Mucosa of gallbladder (tissue), 1 donor: ENCODE measurements around the gene GYS1. TPM values are rescaled to one million over a fixed set of nuclear protein-coding genes. Genes with fewer than 3 reads are reported as not detected.

Experiments used
- DNase-seq: peaks from one replicate; pipeline ENCODE4 v3.0.0-alpha.2; 2020; ENCODE audit warnings: low spot score
- total RNA-seq: library from RNA; stranded (reverse); gene quantifications from one replicate; pipeline ENCODE4 v1.2.1, GENCODE V29; 2021
- donor health status: DM: no; HTN: no; CAD: no.

GYS1 gene
- total RNA-seq, 1 donor from 2014 or later: 41.3 TPM

- no peak for DNase-seq
Observed at GRCh38 chr19:48988860-48989259, 4.2 kb downstream of the GYS1 start.

DNA sequence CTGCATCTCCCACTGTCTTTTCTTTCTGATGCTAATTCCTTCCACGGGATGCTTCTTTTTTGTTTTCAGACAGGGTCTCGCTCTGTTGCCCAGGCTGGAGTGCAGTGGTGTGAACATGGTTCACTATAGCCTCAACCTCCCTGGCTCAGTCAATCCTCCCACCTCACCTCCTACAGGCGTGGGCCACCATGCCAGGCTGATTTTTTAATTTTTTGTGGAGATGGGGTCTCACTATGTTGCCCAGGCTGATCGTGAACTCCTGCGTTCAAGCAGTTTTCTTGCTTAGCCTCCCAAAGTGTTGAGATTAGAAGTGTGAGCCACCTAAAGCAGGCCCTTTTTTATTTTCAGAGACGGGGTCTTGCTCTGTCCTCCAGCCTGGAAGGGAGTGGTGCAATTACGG, 4.8 kb downstream of the GYS1 start:
- no peak for DNase-seq

DNA sequence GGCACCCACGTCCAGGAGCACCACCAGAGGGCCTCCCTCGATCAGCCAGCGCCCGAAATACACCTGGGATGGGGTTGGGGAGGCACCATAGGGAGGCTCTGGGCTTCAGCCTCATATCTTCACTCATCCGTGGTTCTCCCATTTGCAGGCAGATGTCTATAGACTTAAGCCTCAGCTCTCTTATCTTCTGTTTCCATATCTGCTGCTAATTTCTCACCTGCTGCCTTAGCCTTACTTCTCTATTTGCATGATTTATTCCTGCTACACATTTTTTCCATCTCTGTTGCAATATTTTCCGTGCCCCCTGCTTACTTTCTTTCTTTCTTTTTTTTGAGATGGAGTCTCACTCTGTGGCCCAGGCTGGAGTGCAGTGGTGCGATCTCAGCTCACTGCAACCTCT, 5.8 kb downstream of the GYS1 start:
- no peak for DNase-seq

GRCh38 chr19:48986211-48986610, 6.9 kb downstream of the GYS1 start:
- no peak for DNase-seq

DNA sequence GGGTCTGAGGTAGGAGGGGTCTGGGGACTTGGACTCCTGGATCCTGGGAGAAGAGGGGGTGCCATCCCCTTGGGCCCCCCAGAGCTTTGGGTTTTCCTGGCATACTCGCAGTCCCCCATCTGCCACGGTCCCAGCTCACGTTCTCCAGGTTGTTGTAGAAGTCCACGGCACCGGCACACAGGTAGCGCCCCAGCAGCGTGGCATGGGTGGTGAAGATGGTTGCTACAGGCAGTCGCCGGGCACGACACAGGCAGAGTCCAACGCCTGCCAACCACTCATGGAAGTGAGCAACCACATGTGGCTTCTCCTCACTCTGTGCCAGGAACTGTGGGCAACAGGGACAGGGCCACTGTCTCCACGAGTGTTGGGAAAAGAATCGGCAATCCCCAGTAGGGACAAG, 7.4 kb downstream of the GYS1 start:
- no peak for DNase-seq

DNA sequence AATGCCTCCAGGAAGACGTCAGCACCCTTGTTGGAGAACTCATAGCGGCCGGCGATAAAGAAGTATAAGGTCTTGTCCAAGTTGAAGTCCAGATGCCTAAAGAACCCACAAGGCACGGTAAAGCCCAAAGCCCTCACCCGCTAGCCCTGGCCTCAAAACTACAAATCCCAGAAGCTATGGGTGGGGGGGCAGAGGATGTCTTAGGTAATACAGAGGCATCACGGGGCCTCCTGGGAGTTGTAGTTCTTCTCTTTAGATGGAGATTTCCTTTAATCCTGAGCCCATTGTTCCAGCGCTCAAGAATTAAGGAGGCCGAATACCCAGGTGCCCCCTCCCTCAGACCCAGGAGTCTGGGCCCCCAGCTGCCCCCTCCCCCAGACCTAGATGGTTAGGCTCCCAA, 10.8 kb downstream of the GYS1 start:
- no peak for DNase-seq

DNA sequence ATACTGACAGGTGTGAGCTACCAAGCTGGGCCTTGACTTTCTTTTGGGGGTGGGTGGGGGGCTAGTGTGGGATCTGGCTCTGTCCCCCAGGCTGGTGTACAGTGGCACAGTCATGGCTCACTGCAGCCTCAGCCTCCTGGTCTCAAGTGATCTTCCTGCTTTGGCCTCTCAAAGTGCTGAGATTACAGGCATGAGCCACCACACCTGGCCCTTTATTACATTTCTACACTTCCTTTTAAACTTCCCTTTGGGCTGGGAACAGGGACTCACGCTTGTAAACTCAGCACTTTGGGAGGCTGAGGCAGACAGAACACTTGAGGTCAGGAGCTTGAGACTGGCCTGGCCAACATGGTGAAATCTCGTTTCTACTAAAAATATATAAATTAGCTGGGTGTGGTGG, 16.0 kb downstream of the GYS1 start:
- DNase-seq: no peak

DNA sequence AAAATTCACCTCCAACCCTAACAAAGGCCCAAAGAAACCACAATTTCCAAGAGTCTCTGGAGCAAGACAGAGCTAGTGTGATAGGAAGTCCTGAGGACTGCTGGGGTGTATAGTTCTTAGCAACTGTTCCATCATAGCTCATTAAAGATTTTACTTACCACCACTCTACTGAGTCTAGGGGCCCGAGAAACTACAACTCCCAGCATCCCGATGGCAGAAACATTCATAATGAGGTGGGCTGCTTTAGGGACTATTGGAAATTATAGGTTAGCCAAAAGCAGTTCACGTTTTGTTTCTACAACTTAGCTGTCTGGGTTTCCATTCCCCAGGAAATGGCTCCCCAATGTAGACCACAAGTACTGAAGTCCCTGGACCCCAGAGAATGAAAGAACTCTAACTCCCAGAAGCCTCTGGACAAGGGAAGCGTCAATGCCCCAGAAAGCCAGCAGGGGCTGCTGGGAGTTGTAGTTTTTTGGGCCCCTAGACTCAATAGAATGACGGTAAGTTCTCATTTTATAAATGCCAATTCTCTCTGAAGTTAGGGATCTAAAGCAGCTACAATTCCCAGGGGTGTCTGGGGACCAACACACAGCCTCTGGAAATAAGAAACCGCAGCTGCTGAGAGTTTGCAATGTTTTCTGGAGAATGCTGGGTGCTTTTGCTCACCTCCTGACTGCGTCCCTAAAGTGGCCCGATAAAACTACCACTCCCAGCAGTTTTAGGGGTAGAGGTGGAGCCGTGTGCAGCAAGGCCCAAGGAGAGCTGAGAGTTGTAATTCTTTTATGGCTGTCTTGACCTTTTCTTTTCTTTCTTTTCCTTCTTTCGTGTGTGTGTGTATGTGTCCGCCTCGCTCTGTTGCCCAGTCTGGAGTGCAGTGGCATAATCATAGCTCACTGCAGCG, 16.9 kb downstream of the GYS1 start:
- no peak for DNase-seq

DNA sequence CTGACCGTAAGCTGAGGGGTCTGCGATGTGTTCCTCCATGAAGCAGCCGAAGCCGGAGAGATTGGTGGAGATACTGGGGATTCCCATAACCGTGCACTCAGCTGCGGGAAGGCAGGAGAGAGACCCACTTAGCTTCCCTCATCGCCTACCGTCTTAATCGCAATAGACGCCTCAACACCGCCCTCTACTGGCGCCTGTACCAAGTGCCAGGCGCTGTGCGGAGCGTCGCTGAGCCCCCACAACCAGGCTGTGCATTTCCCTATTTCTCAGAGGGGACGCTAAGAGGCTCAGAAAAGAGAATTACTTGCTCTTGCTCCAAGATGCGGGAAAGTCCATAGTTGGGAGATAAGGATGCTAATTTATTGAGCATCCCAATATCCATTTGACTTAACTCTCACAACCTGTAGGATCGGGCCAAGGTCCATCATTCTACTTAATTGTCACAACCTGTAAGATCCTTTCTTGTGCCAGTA, 22.1 kb downstream of the GYS1 start:
- peak; percentile 85 for DNase-seq

DNA sequence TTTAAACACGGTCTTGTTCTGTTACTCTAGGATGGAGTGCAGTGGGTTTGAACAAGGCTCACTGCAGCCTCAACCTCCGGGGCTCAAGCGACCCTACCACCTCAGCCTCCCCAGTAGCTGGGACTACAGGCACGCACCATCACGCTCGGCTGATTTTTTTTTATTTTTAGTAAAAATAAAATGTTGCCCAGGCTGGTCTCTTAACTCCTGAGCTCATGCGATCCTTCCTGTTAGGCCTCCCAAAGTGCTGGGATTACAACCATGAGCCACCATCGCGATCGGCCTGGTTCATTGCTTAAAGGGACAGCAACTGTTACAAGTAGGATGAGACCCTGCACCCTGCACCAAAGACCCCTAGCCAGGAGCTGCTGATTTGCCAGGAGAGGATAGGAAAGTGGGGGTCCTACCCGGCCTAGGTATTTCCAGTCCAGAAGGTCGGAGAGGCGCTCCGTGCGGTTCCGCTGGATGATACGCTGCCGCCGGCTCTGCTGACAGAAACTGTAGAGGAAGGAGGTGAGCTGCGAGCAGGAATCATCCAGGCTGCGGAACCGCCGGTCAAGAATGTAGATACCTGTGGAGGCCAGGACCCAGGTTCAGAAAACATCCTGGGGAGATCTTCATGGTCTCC, 22.9 kb downstream of the GYS1 start:
- no peak for DNase-seq

DNA sequence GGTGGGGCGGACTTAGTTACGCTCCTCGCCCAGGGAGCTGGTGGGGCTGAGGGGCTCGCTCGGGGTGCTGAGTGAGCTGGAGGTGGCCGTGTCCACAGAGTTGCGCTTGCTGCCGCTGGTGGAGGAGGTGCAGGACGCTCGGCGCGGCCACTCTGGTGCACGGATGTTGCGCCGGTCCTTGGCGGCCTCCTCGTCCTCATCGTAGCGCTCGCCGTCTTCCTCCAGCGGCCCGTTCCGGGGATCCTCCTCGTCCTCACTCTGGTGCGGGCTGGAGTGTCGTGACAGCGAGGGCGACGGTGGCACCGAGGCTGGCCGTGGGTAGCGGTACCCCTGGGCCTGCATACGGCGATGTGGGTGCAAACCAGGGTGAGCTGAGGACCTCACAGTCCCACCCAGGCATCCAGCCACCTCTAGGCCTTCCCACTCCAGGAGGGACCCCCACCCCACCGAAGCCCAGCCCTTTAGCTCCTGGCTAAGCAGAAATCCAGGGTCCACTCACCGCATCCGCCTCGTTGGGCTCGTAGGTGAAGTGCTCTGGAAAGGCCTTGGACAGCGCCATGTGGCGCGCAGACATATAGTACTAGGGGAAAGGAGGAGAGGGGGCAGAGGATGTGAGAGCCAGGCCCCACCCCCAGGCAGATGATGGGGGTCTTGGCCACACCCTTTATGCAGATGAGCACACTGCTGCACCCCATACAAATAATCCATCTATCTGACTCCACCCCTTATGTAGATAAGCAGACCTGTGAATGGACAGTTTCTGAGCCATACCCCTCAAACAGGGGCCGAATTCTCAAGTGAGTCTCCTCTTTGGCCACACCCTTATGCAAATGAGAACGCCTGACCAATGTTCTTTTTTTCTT, 23.6 kb downstream of the GYS1 start:
- no peak for DNase-seq

- DNase-seq: no peak
Observed at GRCh38 chr19:48968813-48969218, 24.3 kb downstream of the GYS1 start.

- no peak for DNase-seq
Observed at GRCh38 chr19:48968179-48968661, 24.9 kb downstream of the GYS1 start.

- peak; percentile 61 for DNase-seq
Observed at GRCh38 chr19:48967346-48968178, 25.5 kb downstream of the GYS1 start.

GRCh38 chr19:48966541-48967345, 26.4 kb downstream of the GYS1 start:
- DNase-seq: no peak

DNA sequence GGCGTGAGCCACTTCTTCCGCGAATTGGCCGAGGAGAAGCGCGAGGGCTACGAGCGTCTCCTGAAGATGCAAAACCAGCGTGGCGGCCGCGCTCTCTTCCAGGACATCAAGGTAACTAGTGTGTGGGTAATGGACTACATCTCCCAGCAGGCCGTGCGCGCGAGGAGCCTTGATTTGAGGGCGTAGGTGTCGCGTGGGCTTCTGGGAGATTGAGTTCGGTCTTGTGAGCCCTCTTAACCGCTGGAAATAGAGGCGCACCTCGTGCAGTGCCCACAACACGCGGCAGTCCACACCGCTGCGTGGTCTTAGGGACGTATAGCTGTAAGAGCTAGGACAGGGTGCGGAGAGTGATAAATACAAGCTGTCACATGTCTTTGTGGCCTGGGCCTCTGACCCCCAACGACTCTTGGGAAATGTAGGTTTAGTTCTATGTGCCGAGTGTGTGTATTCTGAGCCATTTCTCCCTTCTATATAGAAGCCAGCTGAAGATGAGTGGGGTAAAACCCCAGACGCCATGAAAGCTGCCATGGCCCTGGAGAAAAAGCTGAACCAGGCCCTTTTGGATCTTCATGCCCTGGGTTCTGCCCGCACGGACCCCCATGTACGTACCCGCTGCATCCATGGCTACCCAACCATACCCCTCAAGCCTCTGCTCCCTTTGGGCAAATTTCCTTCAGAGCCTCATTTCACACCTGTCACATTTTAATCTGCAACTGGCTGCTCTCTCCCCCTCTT, 27.1 kb downstream of the GYS1 start:
- DNase-seq: peak; percentile 86

DNA sequence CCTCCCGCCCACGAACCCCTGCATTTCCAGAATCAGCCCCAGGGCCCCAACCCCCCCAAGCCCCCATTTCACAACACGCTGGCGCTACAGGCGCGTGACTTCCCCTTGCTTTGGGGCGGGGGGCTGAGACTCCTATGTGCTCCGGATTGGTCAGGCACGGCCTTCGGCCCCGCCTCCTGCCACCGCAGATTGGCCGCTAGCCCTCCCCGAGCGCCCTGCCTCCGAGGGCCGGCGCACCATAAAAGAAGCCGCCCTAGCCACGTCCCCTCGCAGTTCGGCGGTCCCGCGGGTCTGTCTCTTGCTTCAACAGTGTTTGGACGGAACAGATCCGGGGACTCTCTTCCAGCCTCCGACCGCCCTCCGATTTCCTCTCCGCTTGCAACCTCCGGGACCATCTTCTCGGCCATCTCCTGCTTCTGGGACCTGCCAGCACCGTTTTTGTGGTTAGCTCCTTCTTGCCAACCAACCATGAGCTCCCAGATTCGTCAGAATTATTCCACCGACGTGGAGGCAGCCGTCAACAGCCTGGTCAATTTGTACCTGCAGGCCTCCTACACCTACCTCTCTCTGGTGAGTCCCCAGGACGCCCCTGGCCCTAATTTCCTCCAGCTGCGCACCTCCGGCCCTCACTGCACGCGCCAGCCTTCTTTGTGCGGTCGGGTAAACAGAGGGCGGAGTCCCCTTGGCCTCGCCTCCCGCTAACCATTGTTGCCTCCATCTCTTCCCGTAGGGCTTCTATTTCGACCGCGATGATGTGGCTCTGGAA, 27.9 kb downstream of the GYS1 start, which contains the start of gene FTL:
Gene FTL, plus strand, starts transcription at position 270 of the 766 bp plus-strand sequence. Its CDS starts 199 bp downstream, at position 469.
- DNase-seq: peak; percentile 98

- DNase-seq: no peak
Observed at GRCh38 chr19:48964205-48965039, 28.7 kb downstream of the GYS1 start.
